ENCODE data around the gene RRAS2. TPM values are rescaled to one million over a fixed set of nuclear protein-coding genes. Genes with fewer than 3 reads are reported as not detected.

Gene RRAS2
- total RNA-seq, 1 donor from 2014 or later: 47.1 TPM

DNA sequence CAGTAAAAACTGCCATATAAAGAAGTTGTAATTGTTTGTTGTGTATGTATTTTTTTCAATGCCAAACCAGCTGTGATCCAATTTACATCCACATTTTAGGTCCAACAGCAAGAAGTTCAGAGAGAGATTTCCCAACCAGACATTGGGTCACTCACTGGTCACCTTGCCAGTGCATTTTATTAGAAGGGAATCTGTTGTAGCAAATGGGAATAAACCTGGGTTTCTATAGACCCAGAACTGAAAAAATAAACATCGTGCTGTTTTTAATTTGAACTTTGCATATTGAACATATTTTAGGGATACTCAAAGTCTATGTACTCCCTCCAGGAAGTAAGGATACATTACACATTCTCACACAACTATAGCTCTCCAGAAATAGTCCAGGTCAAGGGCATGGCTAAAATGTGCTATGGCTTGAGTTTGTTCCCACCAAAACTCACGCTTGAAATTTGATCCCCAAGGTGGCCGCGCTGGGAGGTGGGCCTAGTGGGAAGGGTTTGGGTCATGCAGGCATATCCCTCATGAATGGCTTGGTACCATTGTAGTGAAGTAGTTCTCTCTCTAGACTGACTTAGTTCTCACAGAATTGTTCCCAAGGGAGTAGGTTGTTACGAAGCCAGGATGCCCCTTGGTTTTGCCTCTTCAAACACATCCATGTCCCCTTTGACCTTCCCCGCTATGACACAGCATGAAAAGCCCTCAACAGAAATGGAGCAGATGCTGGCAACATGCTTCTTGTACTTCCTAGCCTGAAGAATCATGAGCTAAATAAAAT is 90.9 kb downstream of the RRAS2 start:
- no peak overlapping the region for H3K27ac ChIP-seq
- peaks cover 12% of the 10 kb centered on the region for H3K36me3 ChIP-seq
- H3K9me3 ChIP-seq: no peaks in the 10 kb centered on the region
- intact Hi-C loops (cut with DNase I): no loop called here
- no peak for ATAC-seq
- DNase-seq: no peak
- no peak overlapping the region for H3K4me3 ChIP-seq
- H3K4me1 ChIP-seq: peaks cover 6% of the 10 kb centered on the region
- no peaks in the 10 kb centered on the region for H3K27me3 ChIP-seq
- TF ChIP-seq, protein P1, sequence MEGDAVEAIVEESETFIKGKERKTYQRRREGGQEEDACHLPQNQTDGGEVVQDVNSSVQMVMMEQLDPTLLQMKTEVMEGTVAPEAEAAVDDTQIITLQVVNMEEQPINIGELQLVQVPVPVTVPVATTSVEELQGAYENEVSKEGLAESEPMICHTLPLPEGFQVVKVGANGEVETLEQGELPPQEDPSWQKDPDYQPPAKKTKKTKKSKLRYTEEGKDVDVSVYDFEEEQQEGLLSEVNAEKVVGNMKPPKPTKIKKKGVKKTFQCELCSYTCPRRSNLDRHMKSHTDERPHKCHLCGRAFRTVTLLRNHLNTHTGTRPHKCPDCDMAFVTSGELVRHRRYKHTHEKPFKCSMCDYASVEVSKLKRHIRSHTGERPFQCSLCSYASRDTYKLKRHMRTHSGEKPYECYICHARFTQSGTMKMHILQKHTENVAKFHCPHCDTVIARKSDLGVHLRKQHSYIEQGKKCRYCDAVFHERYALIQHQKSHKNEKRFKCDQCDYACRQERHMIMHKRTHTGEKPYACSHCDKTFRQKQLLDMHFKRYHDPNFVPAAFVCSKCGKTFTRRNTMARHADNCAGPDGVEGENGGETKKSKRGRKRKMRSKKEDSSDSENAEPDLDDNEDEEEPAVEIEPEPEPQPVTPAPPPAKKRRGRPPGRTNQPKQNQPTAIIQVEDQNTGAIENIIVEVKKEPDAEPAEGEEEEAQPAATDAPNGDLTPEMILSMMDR (IDR thresholded peaks at IDR 0.05): no peak

DNA sequence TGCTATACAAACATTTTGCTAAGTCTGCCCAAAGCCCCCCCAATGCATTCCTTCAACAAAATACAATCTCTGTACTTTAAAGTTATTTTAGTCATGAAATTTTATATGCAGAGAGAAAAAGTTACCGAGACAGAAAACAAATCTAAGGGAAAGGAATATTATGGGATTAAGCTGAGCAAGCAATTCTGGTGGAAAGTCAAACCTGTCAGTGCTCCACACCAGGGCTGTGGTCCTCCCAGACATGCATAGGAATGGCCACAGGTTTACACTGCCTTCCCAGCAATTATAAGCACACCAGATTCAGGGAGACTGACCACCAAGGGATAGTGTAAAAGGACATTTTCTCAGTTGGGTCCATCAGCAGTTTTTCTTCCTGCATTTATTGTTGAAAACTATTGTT is 92.4 kb downstream of the RRAS2 start:
- H3K4me1 ChIP-seq: peaks cover 6% of the 10 kb centered on the region
- TF ChIP-seq, protein P1 (IDR thresholded peaks at IDR 0.05): no peak
- no peak overlapping the region for H3K27ac ChIP-seq
- intact Hi-C loops (cut with DNase I): no loop called here
- no peaks in the 10 kb centered on the region for H3K9me3 ChIP-seq
- no peaks in the 10 kb centered on the region for H3K27me3 ChIP-seq
- no peak overlapping the region for H3K4me3 ChIP-seq
- ATAC-seq (no peak), DNase-seq (no peak)
- peaks cover 12% of the 10 kb centered on the region for H3K36me3 ChIP-seq

DNA sequence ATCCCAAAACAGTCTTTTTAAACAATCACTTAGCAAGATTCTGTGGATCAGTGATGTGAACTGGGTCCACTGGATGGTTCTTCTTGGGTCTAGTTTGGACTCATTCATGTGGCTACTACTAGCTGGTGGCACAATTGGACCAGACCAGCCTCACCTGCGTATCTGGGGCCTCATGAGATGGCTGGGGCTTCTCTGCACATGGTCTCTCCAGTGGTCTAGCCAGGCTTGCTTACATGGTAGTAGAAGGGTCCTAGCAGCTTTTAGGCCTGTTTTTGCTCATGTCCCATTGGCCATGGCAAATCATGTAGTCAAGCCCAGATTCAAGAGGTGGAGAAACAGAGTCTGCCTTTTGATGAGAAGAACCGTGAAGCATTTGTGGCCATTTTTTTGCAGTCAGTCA is 94.0 kb downstream of the RRAS2 start:
- DNase-seq (no peak), ATAC-seq (no peak)

DNA sequence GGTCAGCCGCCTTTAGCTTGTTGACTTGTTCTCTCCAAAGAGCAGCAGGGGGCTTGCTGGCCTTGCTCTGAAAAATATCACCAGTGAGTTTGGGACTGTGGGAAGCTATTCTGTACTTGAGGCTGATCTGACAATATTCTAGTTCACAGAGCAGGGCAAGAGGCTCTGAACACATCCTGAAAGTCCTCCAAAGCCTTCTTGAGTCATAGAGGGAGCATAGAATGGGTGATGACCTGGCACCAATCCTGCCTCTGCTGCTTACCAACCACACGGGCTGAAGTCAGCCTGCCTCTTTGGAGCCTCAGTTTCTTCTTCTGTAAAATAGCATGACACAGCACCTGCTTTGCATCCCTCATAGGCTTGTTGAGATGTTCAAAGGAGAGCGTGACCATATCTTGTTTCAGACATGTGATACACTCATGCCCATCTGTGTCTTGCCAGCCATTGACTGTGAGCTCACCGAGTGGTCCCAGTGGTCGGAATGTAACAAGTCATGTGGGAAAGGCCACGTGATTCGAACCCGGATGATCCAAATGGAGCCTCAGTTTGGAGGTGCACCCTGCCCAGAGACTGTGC is 96.6 kb downstream of the RRAS2 start:
- no peak for ATAC-seq

More for the DNA sequence above, 94.0 kb downstream of the RRAS2 start:
- Histone ChIP-seq H3K9me3 (no peaks in the 10 kb centered on the region), H3K4me1 (no peaks in the 10 kb centered on the region), H3K36me3 (peaks cover 12% of the 10 kb centered on the region), H3K27ac (no peak overlapping the region), H3K27me3 (no peaks in the 10 kb centered on the region), H3K4me3 (no peak overlapping the region)
- intact Hi-C loops (cut with DNase I): no loop called here
- TF ChIP-seq, protein P1 (IDR thresholded peaks at IDR 0.05): no peak

DNA sequence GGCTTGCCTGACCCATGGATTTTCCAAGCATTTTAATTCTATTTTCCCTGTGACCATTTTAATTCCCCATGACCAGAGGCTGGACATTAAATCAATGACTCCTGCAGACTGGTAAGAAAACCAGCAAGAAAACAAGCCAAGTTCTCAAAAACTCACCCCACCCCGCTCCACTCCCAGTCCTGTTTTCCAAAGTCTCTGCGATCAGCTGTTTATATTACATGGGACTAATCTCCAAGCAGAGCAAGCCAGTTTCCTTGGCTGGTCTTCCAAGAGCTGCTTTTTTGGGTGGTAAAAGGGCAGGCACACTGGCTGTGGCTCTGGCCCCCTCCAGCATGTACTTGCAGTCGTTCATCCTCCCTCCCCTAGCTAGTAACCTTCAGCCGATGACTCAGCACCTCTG is 97.9 kb downstream of the RRAS2 start:
- peaks cover 9% of the 10 kb centered on the region for H3K4me1 ChIP-seq
- no peak for DNase-seq
- peaks cover 8% of the 10 kb centered on the region for H3K36me3 ChIP-seq
- ATAC-seq: no peak
- H3K4me3 ChIP-seq: no peak overlapping the region
- H3K27me3 ChIP-seq: no peaks in the 10 kb centered on the region
- H3K27ac ChIP-seq: peak overlapping the region; percentile 47
- H3K9me3 ChIP-seq: no peaks in the 10 kb centered on the region
- intact Hi-C loops (cut with DNase I): no loop called here
- TF ChIP-seq, protein P1 (IDR thresholded peaks at IDR 0.05): no peak

More for the DNA sequence above, 96.6 kb downstream of the RRAS2 start:
- Histone ChIP-seq H3K27ac (no peak overlapping the region), H3K4me1 (peaks cover 9% of the 10 kb centered on the region), H3K36me3 (peaks cover 12% of the 10 kb centered on the region), H3K27me3 (no peaks in the 10 kb centered on the region), H3K9me3 (no peaks in the 10 kb centered on the region), H3K4me3 (no peak overlapping the region)
- intact Hi-C loops (cut with DNase I): no loop called here
- no peak for DNase-seq
- TF ChIP-seq, protein P1 (IDR thresholded peaks at IDR 0.05): no peak

Measured in upper lobe of right lung (tissue), 1 donor.